GM10266 (cell line): ENCODE measurements around the gene CYP17A1.
"Not testable (repeated sequence)": the region's sequence is repeated elsewhere in the genome, so short reads cannot be mapped to it uniquely, and the experiment has no call there.

Source experiments
- DNase-seq: peaks from one replicate; pipeline ENCODE4 v3.0.0; 2012; ENCODE audit errors: extremely low spot score
- TF ChIP-seq, protein P1 (sequence below): IDR thresholded peaks from 2 replicates; pipeline ENCODE4 v1.5.1; 2012; ENCODE audit warnings: mild to moderate bottlenecking, low read depth; ENCODE audit not compliant: control insufficient read depth, insufficient read depth; ENCODE audit errors: missing control alignments

The CYP17A1 gene

DNA sequence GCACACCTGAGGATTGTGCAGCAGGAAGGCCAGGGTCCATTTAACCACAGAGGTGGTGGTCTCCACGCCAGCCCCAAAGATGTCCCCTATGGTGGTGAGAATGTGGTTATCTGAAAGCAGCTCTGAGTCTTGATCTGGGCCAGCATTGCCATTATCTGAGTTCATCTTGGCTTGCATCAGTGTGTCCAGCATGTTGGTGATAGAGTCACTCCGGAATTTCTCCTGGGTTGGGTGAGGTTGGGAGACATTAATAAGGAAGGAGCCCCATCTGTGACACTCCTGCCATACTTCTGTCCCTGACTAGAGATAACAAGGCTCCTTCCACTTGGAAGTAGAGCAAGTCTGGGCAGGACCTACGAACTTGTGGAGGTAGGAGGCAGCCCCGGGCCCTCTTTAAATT lies 4.2 kb downstream of the CYP17A1 start:
- TF ChIP-seq, protein P1, sequence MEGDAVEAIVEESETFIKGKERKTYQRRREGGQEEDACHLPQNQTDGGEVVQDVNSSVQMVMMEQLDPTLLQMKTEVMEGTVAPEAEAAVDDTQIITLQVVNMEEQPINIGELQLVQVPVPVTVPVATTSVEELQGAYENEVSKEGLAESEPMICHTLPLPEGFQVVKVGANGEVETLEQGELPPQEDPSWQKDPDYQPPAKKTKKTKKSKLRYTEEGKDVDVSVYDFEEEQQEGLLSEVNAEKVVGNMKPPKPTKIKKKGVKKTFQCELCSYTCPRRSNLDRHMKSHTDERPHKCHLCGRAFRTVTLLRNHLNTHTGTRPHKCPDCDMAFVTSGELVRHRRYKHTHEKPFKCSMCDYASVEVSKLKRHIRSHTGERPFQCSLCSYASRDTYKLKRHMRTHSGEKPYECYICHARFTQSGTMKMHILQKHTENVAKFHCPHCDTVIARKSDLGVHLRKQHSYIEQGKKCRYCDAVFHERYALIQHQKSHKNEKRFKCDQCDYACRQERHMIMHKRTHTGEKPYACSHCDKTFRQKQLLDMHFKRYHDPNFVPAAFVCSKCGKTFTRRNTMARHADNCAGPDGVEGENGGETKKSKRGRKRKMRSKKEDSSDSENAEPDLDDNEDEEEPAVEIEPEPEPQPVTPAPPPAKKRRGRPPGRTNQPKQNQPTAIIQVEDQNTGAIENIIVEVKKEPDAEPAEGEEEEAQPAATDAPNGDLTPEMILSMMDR: no peak
- no peak for DNase-seq

DNA sequence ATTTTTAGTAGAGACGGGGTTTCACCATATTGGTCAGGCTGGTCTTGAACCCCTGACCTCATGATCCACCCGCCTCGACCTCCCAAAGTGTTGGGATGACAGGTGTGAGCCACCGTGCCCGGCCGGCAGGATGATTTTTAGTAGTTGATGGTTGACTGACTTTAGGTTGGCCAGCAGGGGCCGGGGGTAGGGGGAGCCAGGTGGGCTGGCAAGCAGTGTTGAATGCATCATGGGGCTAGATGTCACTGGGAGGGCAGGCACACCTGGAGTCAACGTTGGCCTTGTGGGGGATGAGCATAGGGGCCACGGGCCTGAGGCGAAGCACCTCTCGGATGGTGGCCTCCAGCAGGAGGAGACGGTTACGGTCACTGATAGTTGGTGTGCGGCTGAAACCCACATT lies 5.0 kb downstream of the CYP17A1 start:
- DNase-seq: no peak
- TF ChIP-seq, protein P1: no peak

DNA sequence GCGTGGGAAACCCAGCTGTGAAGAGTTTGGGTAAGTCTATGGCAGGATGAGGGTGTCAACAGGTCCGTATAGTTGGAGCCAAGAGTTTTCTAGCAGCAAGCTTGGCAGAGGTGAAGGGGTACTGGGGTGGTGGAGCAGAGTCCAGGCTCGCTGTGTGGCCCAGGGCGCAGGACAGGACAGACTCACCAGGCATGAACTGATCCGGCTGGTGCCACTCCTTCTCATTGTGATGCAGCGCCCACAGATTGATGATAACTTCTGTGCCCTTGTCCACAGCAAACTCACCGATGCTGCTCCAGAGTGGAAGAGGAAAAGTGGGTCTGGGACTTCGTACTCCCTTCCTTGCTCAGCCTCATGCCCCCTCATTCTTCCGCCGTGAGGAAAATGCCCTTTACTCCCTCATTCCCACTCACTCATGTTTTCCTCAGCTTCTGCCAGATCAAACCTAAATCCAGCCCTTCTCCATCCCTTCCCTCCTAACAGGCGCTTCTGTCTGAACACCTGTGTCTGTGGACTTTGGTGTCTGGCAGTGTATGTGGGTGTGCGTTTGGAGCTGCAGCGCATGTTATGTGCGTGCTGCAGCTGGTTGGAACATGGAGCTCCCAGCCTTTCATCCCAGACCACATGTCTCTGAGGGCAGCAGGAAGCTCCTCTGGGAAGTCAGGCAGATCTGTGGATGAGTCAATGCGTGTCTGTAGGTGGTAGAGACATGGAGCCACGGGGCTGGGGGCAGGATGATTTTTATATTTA lies 5.7 kb downstream of the CYP17A1 start:
- TF ChIP-seq, protein P1: no peak
- no peak for DNase-seq

DNA sequence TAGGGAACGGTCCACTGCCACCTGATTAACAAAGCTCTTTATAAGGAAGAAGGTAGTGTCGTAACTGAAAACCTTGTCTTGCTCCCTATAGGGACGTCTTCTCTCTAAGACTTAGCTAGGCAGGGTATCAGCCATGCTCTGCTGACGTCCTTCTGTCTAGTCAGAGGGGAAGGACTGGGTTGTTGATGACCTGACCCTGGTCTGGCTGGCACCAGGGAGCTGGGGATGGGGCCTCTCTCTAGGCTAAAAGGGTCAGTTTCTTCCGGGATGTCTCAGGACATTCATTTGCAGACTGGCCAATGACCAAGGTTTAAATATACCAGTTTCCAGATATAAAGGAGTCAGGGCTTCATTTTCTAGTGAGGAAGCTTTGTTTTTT lies 9.6 kb downstream of the CYP17A1 start:
- DNase-seq: no peak
- TF ChIP-seq, protein P1: no peak

DNA sequence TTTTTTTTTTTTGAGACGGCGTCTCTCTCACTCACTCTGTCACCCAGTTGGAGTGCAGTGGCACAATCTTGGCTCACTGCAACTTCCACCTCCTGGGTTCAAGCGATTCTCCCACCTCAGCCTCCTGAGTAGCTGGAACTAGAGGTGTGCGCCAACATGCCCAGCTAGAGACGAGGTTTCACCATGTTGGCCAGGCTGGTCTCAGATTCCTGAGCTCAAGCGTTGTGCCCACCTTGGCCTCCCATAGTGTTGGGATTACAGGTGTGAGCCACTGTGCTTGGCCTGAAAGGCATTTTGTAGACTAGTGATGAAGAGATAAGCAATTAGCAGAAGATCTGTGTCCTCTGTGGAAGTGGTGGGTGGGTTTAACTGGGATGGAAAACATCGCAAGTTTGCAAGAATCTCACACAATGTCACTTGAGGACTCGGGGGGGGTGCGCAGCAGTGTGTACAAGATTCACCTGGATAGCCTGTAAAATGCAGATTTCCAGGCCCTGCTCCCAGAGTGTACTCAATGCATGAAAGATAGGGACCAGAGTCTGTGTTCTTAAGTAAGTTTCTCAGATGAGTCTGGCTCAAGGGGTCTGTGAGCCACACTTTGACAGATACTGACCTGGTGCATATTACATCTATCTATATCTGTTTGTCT lies 10.9 kb downstream of the CYP17A1 start:
- no peak for DNase-seq
- TF ChIP-seq, protein P1: no peak

DNA sequence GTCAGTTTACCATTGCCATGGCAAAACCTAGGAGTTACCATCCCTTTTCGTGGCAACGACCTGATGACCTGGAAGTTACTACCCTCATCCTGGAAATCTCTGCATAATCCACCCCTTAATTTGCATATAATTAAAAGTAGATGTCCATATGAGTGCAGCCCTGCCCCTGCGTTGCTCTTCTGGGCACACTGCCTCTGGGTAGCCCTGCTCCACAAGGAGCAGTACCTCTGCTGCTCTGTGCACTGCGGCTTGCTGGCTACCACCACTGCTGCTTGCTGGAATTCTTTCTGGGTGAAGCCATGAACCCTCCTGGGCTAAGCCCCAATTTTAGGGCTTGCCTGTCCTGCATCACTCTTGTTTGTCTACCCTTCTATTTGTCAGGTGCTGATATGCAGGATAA lies 12.5 kb downstream of the CYP17A1 start:
- TF ChIP-seq, protein P1: no peak

DNA sequence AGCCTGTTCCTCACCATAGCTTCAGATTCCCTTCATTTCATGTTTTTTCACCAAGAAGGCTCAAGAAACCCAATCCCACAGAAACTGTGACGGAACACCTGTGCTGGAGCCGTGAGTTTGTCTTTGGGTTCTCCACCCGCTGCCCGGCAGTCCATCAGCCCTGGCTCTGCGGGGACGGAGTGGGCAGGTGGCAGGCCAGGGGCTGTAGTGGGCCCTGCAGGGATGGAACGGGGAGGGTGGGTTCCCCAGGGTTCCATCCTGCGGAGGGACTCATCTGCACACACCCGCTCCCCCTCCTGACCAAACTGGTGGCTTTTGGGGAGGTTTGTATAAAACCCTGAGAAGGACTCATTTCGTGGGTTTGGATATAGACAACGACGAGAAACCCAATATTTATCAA lies 15.0 kb downstream of the CYP17A1 start:
- TF ChIP-seq, protein P1: no peak

More for the DNA sequence above, 12.5 kb downstream of the CYP17A1 start:
- no peak for DNase-seq

DNA sequence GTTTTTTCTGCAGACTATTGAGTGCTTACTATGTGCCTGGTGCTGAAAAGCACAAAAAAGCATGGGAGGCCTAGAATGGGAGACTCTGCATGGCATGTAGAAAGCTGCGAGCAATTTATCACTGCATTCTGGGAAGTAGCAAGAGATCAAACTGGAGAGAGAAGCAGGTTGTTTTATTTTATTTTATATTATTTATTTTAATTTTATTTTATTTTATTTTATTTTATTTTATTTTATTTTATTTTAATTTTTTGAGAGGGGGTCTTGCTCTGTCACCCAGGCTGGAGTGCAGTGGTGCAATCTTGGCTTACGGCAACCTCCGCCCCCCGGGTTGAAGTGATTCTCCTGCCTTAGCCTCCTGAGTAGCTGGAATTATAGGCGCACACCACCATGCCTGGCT lies 17.2 kb downstream of the CYP17A1 start:
- not testable (repeated sequence) for DNase-seq

More for the DNA sequence above, 15.0 kb downstream of the CYP17A1 start:
- no peak for DNase-seq
